BLaER1 (cell line): Measurements from ENCODE around the gene SLC27A1.
"Not testable (repeated sequence)": the region's sequence is repeated elsewhere in the genome, so short reads cannot be mapped to it uniquely, and the experiment has no call there.

Experiments used
- H3K27ac ChIP-seq: shearing (Covaris generic); formaldehyde crosslinking; 2 replicates; pipeline ENCODE4 v1.8.1; 2022
- H3K27me3 ChIP-seq: shearing (Covaris generic); formaldehyde crosslinking; 2 replicates; pipeline ENCODE4 v1.8.1; 2022
- H3K36me3 ChIP-seq: shearing (Covaris generic); formaldehyde crosslinking; 2 replicates; pipeline ENCODE4 v1.8.1; 2022
- H3K4me1 ChIP-seq: shearing (Covaris generic); formaldehyde crosslinking; 2 replicates; pipeline ENCODE4 v1.8.1; 2022
- H3K4me2 ChIP-seq: shearing (Covaris generic); formaldehyde crosslinking; 2 replicates; pipeline ENCODE4 v1.8.1; 2022
- H3K4me3 ChIP-seq: shearing (Covaris generic); formaldehyde crosslinking; 2 replicates; pipeline ENCODE4 v1.8.1; 2022
- H3K9ac ChIP-seq: shearing (Covaris generic); formaldehyde crosslinking; 2 replicates; pipeline ENCODE4 v1.8.1; 2022
- H3K9me3 ChIP-seq: shearing (Covaris generic); formaldehyde crosslinking; 2 replicates; pipeline ENCODE4 v1.8.1; 2022
- H4K20me1 ChIP-seq: shearing (Covaris generic); formaldehyde crosslinking; 2 replicates; pipeline ENCODE4 v1.8.1; 2022
- Cebpa-rat ChIP-seq: shearing (Covaris generic); IDR thresholded peaks from 2 replicates; pipeline ENCODE4 v1.8.1; 2022

Gene SLC27A1

GRCh38 chr19:17471410-17472125, 1.2 kb downstream of the SLC27A1 start:
- Histone ChIP-seq H3K27ac (0 out of 2 replicates have a peak overlapping the region, but pooled peaks have one; percentile 70), H3K9me3 (no peaks in the 10 kb centered on the region), H3K4me2 (peak overlapping the region; percentile 98), H3K9ac (peak overlapping the region; percentile 79), H3K36me3 (no peaks in the 10 kb centered on the region), H4K20me1 (peaks cover 5% of the 10 kb centered on the region; the same call in 1 of the 2 replicates), H3K4me1 (peaks cover 74% of the 10 kb centered on the region), H3K27me3 (no peaks in the 10 kb centered on the region), H3K4me3 (peak overlapping the region; percentile 79)
- no peak for TF ChIP-seq Cebpa-rat

- H3K4me2 ChIP-seq = no peak overlapping the region
- H3K27me3 ChIP-seq = no peaks in the 10 kb centered on the region
- H3K9ac ChIP-seq = no peak overlapping the region
- H4K20me1 ChIP-seq = peaks cover 5% of the 10 kb centered on the region; the same call in 1 of the 2 replicates
- no peaks in the 10 kb centered on the region for H3K9me3 ChIP-seq
- no peak overlapping the region for H3K4me3 ChIP-seq
- TF ChIP-seq Cebpa-rat = no peak
- no peak overlapping the region for H3K27ac ChIP-seq
- peaks cover 61% of the 10 kb centered on the region for H3K4me1 ChIP-seq
- H3K36me3 ChIP-seq = no peaks in the 10 kb centered on the region
Measured at GRCh38 chr19:17473041-17473440, 2.7 kb downstream of the SLC27A1 start.

GRCh38 chr19:17475011-17475540, 4.8 kb downstream of the SLC27A1 start:
- not testable (repeated sequence) for H3K9ac ChIP-seq, H3K36me3 ChIP-seq, H3K4me3 ChIP-seq, H4K20me1 ChIP-seq, H3K27me3 ChIP-seq, H3K9me3 ChIP-seq
- H3K4me2 ChIP-seq = peak overlapping the region; percentile 62
- H3K27ac ChIP-seq = peak overlapping the region; percentile 42
- peaks cover 47% of the 10 kb centered on the region for H3K4me1 ChIP-seq

- Histone ChIP-seq H3K9me3 (no peaks in the 10 kb centered on the region), H3K4me3 (no peak overlapping the region), H3K4me1 (peaks cover 48% of the 10 kb centered on the region), H3K4me2 (peak overlapping the region; percentile 62), H4K20me1 (peaks cover 5% of the 10 kb centered on the region; the same call in 1 of the 2 replicates), H3K36me3 (no peaks in the 10 kb centered on the region), H3K27ac (peak overlapping the region; percentile 42), H3K27me3 (no peaks in the 10 kb centered on the region), H3K9ac (no peak overlapping the region)
- no peak for TF ChIP-seq Cebpa-rat
Measured at GRCh38 chr19:17475541-17476115, 5.3 kb downstream of the SLC27A1 start.

GRCh38 chr19:17479325-17479791, 9.0 kb downstream of the SLC27A1 start:
- Histone ChIP-seq H3K4me1 (peaks cover 30% of the 10 kb centered on the region), H3K36me3 (0 out of 2 replicates have a peak, but pooled peaks cover 4% of the 10 kb centered on the region), H3K27me3 (no peaks in the 10 kb centered on the region), H4K20me1 (no peaks in the 10 kb centered on the region), H3K27ac (no peak overlapping the region), H3K4me3 (no peak overlapping the region), H3K9me3 (no peaks in the 10 kb centered on the region), H3K4me2 (no peak overlapping the region), H3K9ac (no peak overlapping the region; the same call in 1 of the 2 replicates)
- no peak for TF ChIP-seq Cebpa-rat

- H3K9ac ChIP-seq = no peak overlapping the region
- H3K4me1 ChIP-seq = peaks cover 40% of the 10 kb centered on the region
- H3K27me3 ChIP-seq = no peaks in the 10 kb centered on the region
- no peaks in the 10 kb centered on the region for H4K20me1 ChIP-seq
- no peaks in the 10 kb centered on the region for H3K9me3 ChIP-seq
- peak overlapping the region; percentile 30; the same call in 1 of the 2 replicates for H3K4me2 ChIP-seq
- peaks cover 14% of the 10 kb centered on the region; the same call in 1 of the 2 replicates for H3K36me3 ChIP-seq
- TF ChIP-seq Cebpa-rat = no peak
- H3K4me3 ChIP-seq = no peak overlapping the region
- H3K27ac ChIP-seq = peak overlapping the region; percentile 59; the same call in 1 of the 2 replicates
Measured at GRCh38 chr19:17481986-17482385, 11.7 kb downstream of the SLC27A1 start.

GRCh38 chr19:17482877-17483604, 12.7 kb downstream of the SLC27A1 start:
- no peak overlapping the region for H3K4me3 ChIP-seq
- no peak for TF ChIP-seq Cebpa-rat
- H3K9ac ChIP-seq = no peak overlapping the region
- peaks cover 50% of the 10 kb centered on the region for H3K4me1 ChIP-seq
- no peaks in the 10 kb centered on the region for H3K9me3 ChIP-seq
- H3K36me3 ChIP-seq = peaks cover 14% of the 10 kb centered on the region; the same call in 1 of the 2 replicates
- no peaks in the 10 kb centered on the region for H3K27me3 ChIP-seq
- H3K27ac ChIP-seq = no peak overlapping the region
- H3K4me2 ChIP-seq = no peak overlapping the region
- no peaks in the 10 kb centered on the region for H4K20me1 ChIP-seq

- H3K4me1 ChIP-seq = peaks cover 55% of the 10 kb centered on the region
- H3K27me3 ChIP-seq = no peaks in the 10 kb centered on the region
- peaks cover 14% of the 10 kb centered on the region; the same call in 1 of the 2 replicates for H3K36me3 ChIP-seq
- no peak for TF ChIP-seq Cebpa-rat
- H3K4me2 ChIP-seq = no peak overlapping the region
- no peak overlapping the region for H3K4me3 ChIP-seq
- H3K9ac ChIP-seq = no peak overlapping the region
- no peak overlapping the region for H3K27ac ChIP-seq
- no peaks in the 10 kb centered on the region for H4K20me1 ChIP-seq
- no peaks in the 10 kb centered on the region for H3K9me3 ChIP-seq
Measured at GRCh38 chr19:17483605-17484002, 13.3 kb downstream of the SLC27A1 start.

- Histone ChIP-seq H3K9me3 (no peaks in the 10 kb centered on the region), H3K27me3 (no peaks in the 10 kb centered on the region), H4K20me1 (no peaks in the 10 kb centered on the region), H3K4me2 (peak overlapping the region; percentile 71), H3K27ac (no peak overlapping the region), H3K9ac (no peak overlapping the region), H3K36me3 (peaks cover 14% of the 10 kb centered on the region; the same call in 1 of the 2 replicates), H3K4me3 (no peak overlapping the region), H3K4me1 (peaks cover 66% of the 10 kb centered on the region)
- TF ChIP-seq Cebpa-rat = no peak
Measured at GRCh38 chr19:17484520-17485185, 14.3 kb downstream of the SLC27A1 start.
